RKO (cell line): ENCODE data around the gene ZDHHC6.
"Not testable (repeated sequence)": the region's sequence is repeated elsewhere in the genome, so short reads cannot be mapped to it uniquely, and the experiment has no call there.

Source experiments
- DNase-seq: peaks from one replicate; pipeline ENCODE4 v3.0.0-alpha.2; 2016; ENCODE audit warnings: low spot score

Gene ZDHHC6

GRCh38 chr10:112446855-112447619 lies at the start of gene ZDHHC6, which contains the start of gene VTI1A:
TSS of gene ZDHHC6 (minus strand) at chr10:112446914. CDS start at chr10:112445436, 1,478 bp downstream.
TSS of gene VTI1A (plus strand) at chr10:112447215. CDS start at chr10:112447374, 159 bp downstream.
- peak; percentile 91 for DNase-seq

- DNase-seq, result no peak
Observed at GRCh38 chr10:112492736-112493135, 46.0 kb upstream of the ZDHHC6 start.

- DNase-seq, result no peak
Observed at GRCh38 chr10:112491144-112491543, 44.4 kb upstream of the ZDHHC6 start.

GRCh38 chr10:112490545-112490944 lies 43.8 kb upstream of the ZDHHC6 start:
- no peak for DNase-seq

- DNase-seq, result no peak
Observed at GRCh38 chr10:112487964-112488363, 41.2 kb upstream of the ZDHHC6 start.

GRCh38 chr10:112484399-112484798 lies 37.7 kb upstream of the ZDHHC6 start:
- no peak for DNase-seq

GRCh38 chr10:112481602-112482001 lies 34.9 kb upstream of the ZDHHC6 start:
- DNase-seq, result no peak

GRCh38 chr10:112475575-112476218 lies 29.0 kb upstream of the ZDHHC6 start:
- peak; percentile 26 for DNase-seq

- DNase-seq, result peak; percentile 83
Observed at GRCh38 chr10:112471878-112472487, 25.3 kb upstream of the ZDHHC6 start.

- no peak for DNase-seq
Observed at GRCh38 chr10:112467541-112468075, 20.9 kb upstream of the ZDHHC6 start.

- no peak for DNase-seq
Observed at GRCh38 chr10:112466802-112467201, 20.1 kb upstream of the ZDHHC6 start.

- no peak for DNase-seq
Observed at GRCh38 chr10:112465299-112465883, 18.7 kb upstream of the ZDHHC6 start.

- DNase-seq, result not testable (repeated sequence)
Observed at GRCh38 chr10:112464074-112464473, 17.4 kb upstream of the ZDHHC6 start.

- DNase-seq, result peak; percentile 88
Observed at GRCh38 chr10:112461029-112461887, 14.5 kb upstream of the ZDHHC6 start.

GRCh38 chr10:112460366-112460765 lies 13.7 kb upstream of the ZDHHC6 start:
- DNase-seq, result no peak

GRCh38 chr10:112456533-112456932 lies 9.8 kb upstream of the ZDHHC6 start:
- peak; percentile 36 for DNase-seq

GRCh38 chr10:112454910-112455779 lies 8.4 kb upstream of the ZDHHC6 start:
- DNase-seq, result no peak

- no peak for DNase-seq
Observed at GRCh38 chr10:112448888-112449287, 2.2 kb upstream of the ZDHHC6 start.

GRCh38 chr10:112447620-112447928 lies 860 bp upstream of the ZDHHC6 start:
- no peak for DNase-seq

- DNase-seq, result peak; percentile 74
Observed at GRCh38 chr10:112446055-112446854, 459 bp downstream of the ZDHHC6 start.
